SU-DHL-6 (cell line): Measurements from ENCODE around the gene ACAA1.

Experiments
- H2AFZ ChIP-seq: fragments of 200-600 bp; sonication (generic); 2 replicates; pipeline ENCODE4 v1.6.1; 2014; ENCODE audit warnings: low read depth, mild to moderate bottlenecking, moderate library complexity, mixed read lengths, antibody characterized with exemption, low read length; ENCODE audit not compliant: severe bottlenecking
- H3F3A ChIP-seq: fragments of 200-600 bp; shearing (Covaris generic); 2 replicates; pipeline ENCODE4 v1.6.0; 2016; ENCODE audit warnings: antibody characterized with exemption, mild to moderate bottlenecking; ENCODE audit not compliant: insufficient read depth
- H3K27ac ChIP-seq: fragments of 200-600 bp; sonication (generic); 2 replicates; pipeline ENCODE4 v1.5.1; 2016; ENCODE audit warnings: low read depth, mild to moderate bottlenecking, low read length, moderate library complexity, mixed read lengths
- H3K27me3 ChIP-seq: fragments of 200-600 bp; sonication (generic), shearing (Covaris generic); 2 replicates; pipeline ENCODE4 v1.6.0; 2014; ENCODE audit warnings: mild to moderate bottlenecking, low read length
- H3K36me3 ChIP-seq: fragments of 200-600 bp; sonication (generic); 2 replicates; pipeline ENCODE4 v1.6.1; 2014; ENCODE audit warnings: mild to moderate bottlenecking, low read length, mixed read lengths
- H3K4me2 ChIP-seq: fragments of 300-600, 200-600 bp; shearing (Covaris generic), sonication (generic); 2 replicates; pipeline ENCODE4 v1.6.0; 2014; ENCODE audit warnings: low read length, low read depth, mild to moderate bottlenecking; ENCODE audit not compliant: poor library complexity, severe bottlenecking
- H3K4me3 ChIP-seq: fragments of 200-600 bp; sonication (generic); 2 replicates; pipeline ENCODE4 v1.5.1; 2014; ENCODE audit warnings: antibody characterized with exemption, low read length, mild to moderate bottlenecking, mixed read lengths; ENCODE audit not compliant: insufficient read depth, poor library complexity, severe bottlenecking
- H3K79me2 ChIP-seq: fragments of 200-600 bp; sonication (generic); 2 replicates; pipeline ENCODE4 v1.6.1; 2014; ENCODE audit warnings: mild to moderate bottlenecking, low read length, moderate library complexity; ENCODE audit not compliant: insufficient read depth
- H3K9ac ChIP-seq: fragments of 200-600 bp; sonication (generic); 2 replicates; pipeline ENCODE4 v1.7.0; 2014; ENCODE audit warnings: mild to moderate bottlenecking, low read length
- H3K9me2 ChIP-seq: fragments of 200-600 bp; sonication (generic); replicated peaks from 2 replicates; pipeline ENCODE4 v1.6.1; 2014; ENCODE audit warnings: low read length; ENCODE audit not compliant: insufficient read depth
- H3K9me3 ChIP-seq: fragments of 200-600 bp; sonication (generic); 2 replicates; pipeline ENCODE4 v1.6.1; 2014; ENCODE audit warnings: low read length, mixed read lengths; ENCODE audit not compliant: insufficient read depth
- H4K20me1 ChIP-seq: fragments of 200-600 bp; sonication (generic); 2 replicates; pipeline ENCODE4 v1.6.1; 2014; ENCODE audit warnings: low read depth, mild to moderate bottlenecking, antibody characterized with exemption, low read length, moderate library complexity, mixed read lengths
- EZH2phosphoT487 ChIP-seq: fragments of 200-600 bp; sonication (generic), shearing (Covaris generic); conservative IDR thresholded peaks from 2 replicates; pipeline ENCODE4 v1.6.1; 2018; ENCODE audit warnings: mild to moderate bottlenecking, antibody characterized with exemption, low read length, moderate library complexity, mixed read lengths
- TF ChIP-seq, protein P1 (sequence below): fragments of 200-600 bp; sonication (generic); IDR thresholded peaks from one replicate; pipeline ENCODE4 v1.5.1; 2017; ENCODE audit warnings: antibody characterized with exemption, mild to moderate bottlenecking, low read length, moderate library complexity; ENCODE audit not compliant: insufficient read depth, poor library complexity, severe bottlenecking

Gene ACAA1

DNA sequence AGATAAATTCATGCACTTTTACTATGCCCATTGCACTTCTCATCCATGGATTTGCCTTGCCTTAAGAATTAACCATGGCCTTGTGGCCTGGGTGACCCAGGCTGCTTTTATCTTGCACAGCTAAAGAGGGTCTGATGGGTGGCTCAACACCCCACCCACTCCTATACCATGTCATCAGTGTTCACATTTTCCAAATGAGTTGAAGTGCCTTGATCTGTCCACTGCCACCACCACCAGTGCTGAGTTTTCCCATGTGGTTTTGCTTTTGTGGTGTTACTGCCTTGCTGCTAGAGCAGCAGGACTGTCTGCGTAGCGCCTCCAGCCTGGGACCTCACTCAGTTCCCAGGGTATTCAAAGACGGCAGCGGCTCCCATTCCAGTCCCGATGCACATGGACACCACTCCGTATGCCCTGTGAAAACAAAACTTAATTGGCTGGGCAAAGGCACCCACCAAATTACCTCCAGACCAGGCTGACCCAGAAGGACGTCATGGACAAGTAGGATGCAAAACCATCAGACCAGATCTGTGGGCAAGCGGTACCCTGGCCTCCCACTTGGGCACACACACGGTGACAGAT, 14.1 kb downstream of the ACAA1 start:
- Histone ChIP-seq H3K27ac (no peak overlapping the region), H4K20me1 (no peaks in the 10 kb centered on the region), H3K9me2 (no peaks in the 10 kb centered on the region), H3K9me3 (no peaks in the 10 kb centered on the region), H2AFZ (no peak overlapping the region), H3K27me3 (no peaks in the 10 kb centered on the region), H3K4me3 (no peak overlapping the region), H3K4me2 (no peak overlapping the region), H3K36me3 (peaks cover 9% of the 10 kb centered on the region; the same call in 1 of the 2 replicates), H3K9ac (no peak overlapping the region), H3K79me2 (no peaks in the 10 kb centered on the region), H3F3A (no peaks in the 10 kb centered on the region)
- no peak for TF ChIP-seq EZH2phosphoT487
- TF ChIP-seq, protein P1, sequence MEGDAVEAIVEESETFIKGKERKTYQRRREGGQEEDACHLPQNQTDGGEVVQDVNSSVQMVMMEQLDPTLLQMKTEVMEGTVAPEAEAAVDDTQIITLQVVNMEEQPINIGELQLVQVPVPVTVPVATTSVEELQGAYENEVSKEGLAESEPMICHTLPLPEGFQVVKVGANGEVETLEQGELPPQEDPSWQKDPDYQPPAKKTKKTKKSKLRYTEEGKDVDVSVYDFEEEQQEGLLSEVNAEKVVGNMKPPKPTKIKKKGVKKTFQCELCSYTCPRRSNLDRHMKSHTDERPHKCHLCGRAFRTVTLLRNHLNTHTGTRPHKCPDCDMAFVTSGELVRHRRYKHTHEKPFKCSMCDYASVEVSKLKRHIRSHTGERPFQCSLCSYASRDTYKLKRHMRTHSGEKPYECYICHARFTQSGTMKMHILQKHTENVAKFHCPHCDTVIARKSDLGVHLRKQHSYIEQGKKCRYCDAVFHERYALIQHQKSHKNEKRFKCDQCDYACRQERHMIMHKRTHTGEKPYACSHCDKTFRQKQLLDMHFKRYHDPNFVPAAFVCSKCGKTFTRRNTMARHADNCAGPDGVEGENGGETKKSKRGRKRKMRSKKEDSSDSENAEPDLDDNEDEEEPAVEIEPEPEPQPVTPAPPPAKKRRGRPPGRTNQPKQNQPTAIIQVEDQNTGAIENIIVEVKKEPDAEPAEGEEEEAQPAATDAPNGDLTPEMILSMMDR, result no peak

- Histone ChIP-seq H3K9me2 (no peaks in the 10 kb centered on the region), H3K36me3 (0 out of 2 replicates have a peak, but pooled peaks cover 4% of the 10 kb centered on the region), H3F3A (no peaks in the 10 kb centered on the region), H3K4me3 (no peak overlapping the region), H4K20me1 (no peaks in the 10 kb centered on the region), H3K79me2 (no peaks in the 10 kb centered on the region), H3K27me3 (no peaks in the 10 kb centered on the region), H2AFZ (no peak overlapping the region), H3K27ac (no peak overlapping the region), H3K9me3 (no peaks in the 10 kb centered on the region), H3K4me2 (no peak overlapping the region), H3K9ac (no peak overlapping the region)
- TF ChIP-seq EZH2phosphoT487, result no peak
- TF ChIP-seq, protein P1, result no peak
Observed at GRCh38 chr3:38121832-38122461, 15.0 kb downstream of the ACAA1 start.

DNA sequence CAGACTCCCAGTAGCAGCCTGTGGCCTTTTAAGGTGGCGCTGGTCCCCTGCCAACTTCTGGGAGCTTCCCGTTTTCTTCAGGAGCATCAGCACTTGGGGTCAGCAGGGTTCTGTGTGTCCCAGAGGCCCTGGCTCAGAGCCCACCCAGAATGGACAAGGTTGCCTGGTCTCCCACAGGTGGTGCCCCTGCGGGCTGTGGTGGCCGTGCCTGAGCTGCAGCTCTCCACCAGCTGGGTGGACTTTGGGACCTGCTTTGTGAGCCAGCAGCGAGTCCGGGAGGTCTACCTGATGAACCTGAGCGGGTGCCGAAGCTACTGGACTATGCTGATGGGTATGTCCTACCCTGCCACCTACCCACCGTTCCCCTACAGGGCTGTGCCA, 15.5 kb downstream of the ACAA1 start:
- Histone ChIP-seq H3K27ac (no peak overlapping the region), H3F3A (no peaks in the 10 kb centered on the region), H4K20me1 (no peaks in the 10 kb centered on the region), H3K9ac (no peak overlapping the region), H3K9me2 (no peaks in the 10 kb centered on the region), H3K79me2 (no peaks in the 10 kb centered on the region), H3K4me2 (no peak overlapping the region), H2AFZ (no peak overlapping the region), H3K36me3 (0 out of 2 replicates have a peak, but pooled peaks cover 3% of the 10 kb centered on the region), H3K4me3 (no peak overlapping the region), H3K9me3 (no peaks in the 10 kb centered on the region), H3K27me3 (no peaks in the 10 kb centered on the region)
- no peak for TF ChIP-seq EZH2phosphoT487

DNA sequence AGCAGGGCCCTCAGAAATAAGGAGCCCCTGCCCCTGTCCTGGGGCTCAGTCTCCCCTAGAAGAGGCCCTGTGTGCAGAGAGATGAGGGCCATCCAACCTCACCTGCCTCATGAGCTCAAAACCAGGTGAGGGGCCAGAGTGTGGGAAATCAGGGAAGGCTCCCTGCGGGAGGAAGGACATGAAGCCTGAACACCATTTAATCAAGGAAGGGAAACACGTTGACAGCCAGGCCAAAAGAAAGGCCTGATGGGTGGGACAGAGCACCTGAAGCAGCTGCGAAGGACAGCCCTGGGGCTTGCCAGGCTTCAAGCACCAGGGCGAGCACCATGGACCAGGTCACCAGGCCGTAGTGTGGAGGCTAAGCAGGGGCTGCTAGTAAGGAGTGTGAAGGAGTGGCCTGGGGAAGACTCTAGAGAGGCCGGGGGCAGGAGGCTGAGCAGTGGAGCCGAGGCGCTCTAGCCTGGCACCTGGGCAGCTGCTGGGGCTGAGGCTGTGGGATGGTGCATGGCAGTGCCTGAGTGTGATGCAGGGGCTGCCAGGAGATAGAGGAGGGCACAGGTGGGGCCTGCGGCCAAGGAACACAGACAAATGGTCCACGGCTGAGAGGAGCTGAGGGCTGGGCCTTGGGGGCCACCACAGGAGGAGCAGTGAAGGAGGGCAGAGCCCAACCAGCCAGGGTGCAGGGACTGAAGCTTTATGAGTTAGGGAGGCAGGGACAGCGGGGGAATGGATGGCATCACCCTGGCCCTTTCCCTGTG, 16.1 kb downstream of the ACAA1 start:
- H2AFZ ChIP-seq, result no peak overlapping the region
- no peak overlapping the region for H3K9ac ChIP-seq
- no peaks in the 10 kb centered on the region for H3K79me2 ChIP-seq
- H3K27ac ChIP-seq, result no peak overlapping the region
- TF ChIP-seq, protein P1, result no peak
- no peak for TF ChIP-seq EZH2phosphoT487
- no peaks in the 10 kb centered on the region for H3K27me3 ChIP-seq
- H3K9me3 ChIP-seq, result no peaks in the 10 kb centered on the region
- no peaks in the 10 kb centered on the region for H4K20me1 ChIP-seq
- H3K4me3 ChIP-seq, result no peak overlapping the region
- H3K9me2 ChIP-seq, result no peaks in the 10 kb centered on the region
- H3K36me3 ChIP-seq, result 0 out of 2 replicates have a peak, but pooled peaks cover 3% of the 10 kb centered on the region
- H3K4me2 ChIP-seq, result no peak overlapping the region
- H3F3A ChIP-seq, result no peaks in the 10 kb centered on the region
